Measurements from ENCODE around the gene SLC6A17.

Gene SLC6A17

GRCh38 chr1:110235181-110235833 lies 85.0 kb downstream of the SLC6A17 start:
- no peak overlapping the region for H3K27ac ChIP-seq (ENCODE audit: low read depth, low read length, poor library complexity, severe bottlenecking)
- H3K4me1 ChIP-seq (ENCODE audit: insufficient read depth, low read length, severe bottlenecking) = no peaks in the 10 kb centered on the region
- H3K4me2 ChIP-seq (ENCODE audit: low read length) = no peak overlapping the region
- no peaks in the 10 kb centered on the region for H3K9me3 ChIP-seq (ENCODE audit: low read length)
- TF ChIP-seq EZH2 (IDR thresholded peaks at IDR 0.05; ENCODE audit: borderline replicate concordance, low read length) = no peak
- no peak for TF ChIP-seq CTCF (IDR thresholded peaks at IDR 0.05; ENCODE audit: low read length)
- peaks cover 4% of the 10 kb centered on the region; the same call in 1 of the 2 replicates for H3K27me3 ChIP-seq (ENCODE audit: insufficient read depth, low read length)
- H3K79me2 ChIP-seq (ENCODE audit: insufficient read depth, low read length) = no peaks in the 10 kb centered on the region
- no peaks in the 10 kb centered on the region for H3K36me3 ChIP-seq (ENCODE audit: insufficient read depth, low read length)
- no peak overlapping the region for H3K4me3 ChIP-seq (ENCODE audit: low read depth, low read length, poor library complexity, severe bottlenecking)
- no peaks in the 10 kb centered on the region for H4K20me1 ChIP-seq (ENCODE audit: insufficient read depth, low read length)
- no peaks in the 10 kb centered on the region for H3K9me2 ChIP-seq (ENCODE audit: low read depth, low read length)
- H3K9ac ChIP-seq (ENCODE audit: low read length) = no peak overlapping the region
- no peak overlapping the region for H2AFZ ChIP-seq (ENCODE audit: low read length)
- H3F3A ChIP-seq (ENCODE audit: insufficient read depth, low read length) = no peaks in the 10 kb centered on the region

GRCh38 chr1:110235834-110236682 lies 85.8 kb downstream of the SLC6A17 start:
- H3K4me2 ChIP-seq (ENCODE audit: low read length) = no peak overlapping the region
- H3K4me1 ChIP-seq (ENCODE audit: insufficient read depth, low read length, severe bottlenecking) = no peaks in the 10 kb centered on the region
- no peaks in the 10 kb centered on the region for H3F3A ChIP-seq (ENCODE audit: insufficient read depth, low read length)
- no peak overlapping the region for H3K4me3 ChIP-seq (ENCODE audit: low read depth, low read length, poor library complexity, severe bottlenecking)
- no peaks in the 10 kb centered on the region for H3K36me3 ChIP-seq (ENCODE audit: insufficient read depth, low read length)
- no peak overlapping the region for H3K9ac ChIP-seq (ENCODE audit: low read length)
- peaks cover 4% of the 10 kb centered on the region; the same call in 1 of the 2 replicates for H3K27me3 ChIP-seq (ENCODE audit: insufficient read depth, low read length)
- no peaks in the 10 kb centered on the region for H3K79me2 ChIP-seq (ENCODE audit: insufficient read depth, low read length)
- H4K20me1 ChIP-seq (ENCODE audit: insufficient read depth, low read length) = no peaks in the 10 kb centered on the region
- H2AFZ ChIP-seq (ENCODE audit: low read length) = no peak overlapping the region
- no peaks in the 10 kb centered on the region for H3K9me2 ChIP-seq (ENCODE audit: low read depth, low read length)
- no peak for TF ChIP-seq CTCF (IDR thresholded peaks at IDR 0.05; ENCODE audit: low read length)
- H3K9me3 ChIP-seq (ENCODE audit: low read length) = no peaks in the 10 kb centered on the region
- no peak overlapping the region for H3K27ac ChIP-seq (ENCODE audit: low read depth, low read length, poor library complexity, severe bottlenecking)

GRCh38 chr1:110237386-110238152 lies 87.3 kb downstream of the SLC6A17 start:
- no peaks in the 10 kb centered on the region for H3K36me3 ChIP-seq (ENCODE audit: insufficient read depth, low read length)
- H3K4me3 ChIP-seq (ENCODE audit: low read depth, low read length, poor library complexity, severe bottlenecking) = no peak overlapping the region
- H2AFZ ChIP-seq (ENCODE audit: low read length) = no peak overlapping the region
- no peak for TF ChIP-seq EZH2 (IDR thresholded peaks at IDR 0.05; ENCODE audit: borderline replicate concordance, low read length)
- no peak for TF ChIP-seq CTCF (IDR thresholded peaks at IDR 0.05; ENCODE audit: low read length)
- peaks cover 4% of the 10 kb centered on the region; the same call in 1 of the 2 replicates for H3K27me3 ChIP-seq (ENCODE audit: insufficient read depth, low read length)
- H3K9ac ChIP-seq (ENCODE audit: low read length) = no peak overlapping the region
- no peaks in the 10 kb centered on the region for H3K79me2 ChIP-seq (ENCODE audit: insufficient read depth, low read length)
- H3K9me3 ChIP-seq (ENCODE audit: low read length) = no peaks in the 10 kb centered on the region
- no peaks in the 10 kb centered on the region for H4K20me1 ChIP-seq (ENCODE audit: insufficient read depth, low read length)
- H3K4me2 ChIP-seq (ENCODE audit: low read length) = no peak overlapping the region
- H3K4me1 ChIP-seq (ENCODE audit: insufficient read depth, low read length, severe bottlenecking) = no peaks in the 10 kb centered on the region
- no peaks in the 10 kb centered on the region for H3K9me2 ChIP-seq (ENCODE audit: low read depth, low read length)
- H3K27ac ChIP-seq (ENCODE audit: low read depth, low read length, poor library complexity, severe bottlenecking) = no peak overlapping the region
- no peaks in the 10 kb centered on the region for H3F3A ChIP-seq (ENCODE audit: insufficient read depth, low read length)
